Naive thymus-derived CD4-positive, alpha-beta T cell (primary cell): ENCODE results near the gene CD164L2. TPM values are rescaled to one million over a fixed set of nuclear protein-coding genes. Genes with fewer than 3 reads are reported as not detected.

Source experiments
- ATAC-seq: fragments of 150-1000 bp; cut with Tn5 transposase; 2 replicates; pipeline ENCODE4 v1.10.0; 2021; ENCODE audit warnings: mild to moderate bottlenecking, moderate library complexity
- CTCF ChIA-PET: fragments of 350-600 bp; sonication (Branson Sonifier 250); formaldehyde crosslinking; loops from one replicate; lab custom pipeline; 2021; ENCODE audit warnings: antibody characterized with exemption; lab: Charles Lee
- POLR2A ChIA-PET: fragments of 350-600 bp; sonication (Branson Sonifier 250); formaldehyde crosslinking; loops from one replicate; lab custom pipeline; 2021; ENCODE audit warnings: antibody characterized with exemption, inconsistent platforms; lab: Charles Lee
- DNase-seq, 9 donors: peaks; one replicate each; pipeline versions ENCODE4 v3.0.0 to v3.0.0-alpha.2; 2020 to 2022; ENCODE audit warnings: mixed read lengths in 1 of 9
- H3K27ac ChIP-seq: one replicate; pipeline ENCODE4 v1.7.0; 2013; ENCODE audit warnings: mild to moderate bottlenecking, low read depth, low read length, moderate library complexity
- H3K27me3 ChIP-seq, 2 donors: one replicate each; pipeline ENCODE4 v1.7.0; 2013; ENCODE audit warnings: low read length in 2 of 2, mild to moderate bottlenecking in 2 of 2, moderate library complexity in 2 of 2; ENCODE audit not compliant: control insufficient read depth in 2 of 2, insufficient read depth in 2 of 2
- H3K36me3 ChIP-seq, 3 experiments: 1 replicate in 2 of 3; 2 replicates in 1 of 3; pipeline ENCODE4 v1.7.0; 2013; ENCODE audit warnings: low read length in 3 of 3, mild to moderate bottlenecking in 3 of 3, moderate library complexity in 1 of 3; ENCODE audit not compliant: insufficient read depth in 3 of 3, control insufficient read depth in 2 of 3
- H3K4me1 ChIP-seq, 2 donors: one replicate each; pipeline ENCODE4 v1.7.0; 2013; ENCODE audit warnings: low read length in 2 of 2, mild to moderate bottlenecking in 2 of 2, moderate library complexity in 1 of 2; ENCODE audit not compliant: control insufficient read depth in 2 of 2, insufficient read depth in 2 of 2
- H3K4me3 ChIP-seq: 2 replicates; pipeline ENCODE4 v1.7.0; 2013; ENCODE audit warnings: mild to moderate bottlenecking, low read length
- H3K9me3 ChIP-seq, 3 experiments: 1 replicate in 2 of 3; 2 replicates in 1 of 3; pipeline ENCODE4 v1.7.0; 2013; ENCODE audit warnings: low read length in 3 of 3; ENCODE audit not compliant: control insufficient read depth in 2 of 3
- H3K27ac Mint-ChIP-seq, 9 donors: one replicate each; pipeline ENCODE4 v1.8.0; 2020 to 2022; ENCODE audit warnings: mixed read lengths in 9 of 9, mild to moderate bottlenecking in 8 of 9, moderate library complexity in 5 of 9, inconsistent platforms in 2 of 9
- H3K27me3 Mint-ChIP-seq, 5 donors: one replicate each; pipeline ENCODE4 v1.8.0; 2021 to 2022; ENCODE audit warnings: mixed read lengths in 5 of 5, mild to moderate bottlenecking in 1 of 5
- H3K36me3 Mint-ChIP-seq, 5 donors: one replicate each; pipeline ENCODE4 v1.8.0; 2020 to 2022; ENCODE audit warnings: mixed read lengths in 5 of 5, mild to moderate bottlenecking in 3 of 5, inconsistent platforms in 1 of 5
- H3K4me1 Mint-ChIP-seq, 7 donors: one replicate each; pipeline ENCODE4 v1.8.0; 2020 to 2022; ENCODE audit warnings: mixed read lengths in 7 of 7, mild to moderate bottlenecking in 3 of 7, inconsistent platforms in 1 of 7
- H3K4me3 Mint-ChIP-seq, 10 donors: one replicate each; pipeline ENCODE4 v1.8.0; 2020 to 2022; ENCODE audit warnings: mild to moderate bottlenecking in 10 of 10, mixed read lengths in 10 of 10, moderate library complexity in 6 of 10, inconsistent platforms in 2 of 10
- H3K9me3 Mint-ChIP-seq, 11 donors: one replicate each; pipeline ENCODE4 v1.8.0; 2020 to 2022; ENCODE audit warnings: mixed read lengths in 11 of 11, mild to moderate bottlenecking in 4 of 11, inconsistent platforms in 1 of 11, moderate library complexity in 1 of 11
- intact Hi-C, 2 donors: fragments of 100-400 bp; cut with micrococcal nuclease; formaldehyde crosslinking; loops; one replicate each; pipeline ENCODE4 v1.15.1; 2023
- polyA plus RNA-seq, 2 donors: library from polyadenylated mRNA; unstranded; fragments of 300-500 nt; fragmentation: Illumina TruSeq; gene quantifications; one replicate each; pipeline ENCODE4 v1.2.3, GENCODE V29; 2021
- total RNA-seq, 6 experiments: library from RNA in 5 of 6; stranded (reverse) in 5 of 6; gene quantifications; 1 replicate in 5 of 6; 2 replicates in 1 of 6; pipeline ENCODE4 v1.2.3 and lab custom pipeline; 2021 to 2026

The CD164L2 gene
- total and polyA plus RNA-seq, 7 experiments from 2014 or later: 0.24 TPM; not detected in 6

DNA sequence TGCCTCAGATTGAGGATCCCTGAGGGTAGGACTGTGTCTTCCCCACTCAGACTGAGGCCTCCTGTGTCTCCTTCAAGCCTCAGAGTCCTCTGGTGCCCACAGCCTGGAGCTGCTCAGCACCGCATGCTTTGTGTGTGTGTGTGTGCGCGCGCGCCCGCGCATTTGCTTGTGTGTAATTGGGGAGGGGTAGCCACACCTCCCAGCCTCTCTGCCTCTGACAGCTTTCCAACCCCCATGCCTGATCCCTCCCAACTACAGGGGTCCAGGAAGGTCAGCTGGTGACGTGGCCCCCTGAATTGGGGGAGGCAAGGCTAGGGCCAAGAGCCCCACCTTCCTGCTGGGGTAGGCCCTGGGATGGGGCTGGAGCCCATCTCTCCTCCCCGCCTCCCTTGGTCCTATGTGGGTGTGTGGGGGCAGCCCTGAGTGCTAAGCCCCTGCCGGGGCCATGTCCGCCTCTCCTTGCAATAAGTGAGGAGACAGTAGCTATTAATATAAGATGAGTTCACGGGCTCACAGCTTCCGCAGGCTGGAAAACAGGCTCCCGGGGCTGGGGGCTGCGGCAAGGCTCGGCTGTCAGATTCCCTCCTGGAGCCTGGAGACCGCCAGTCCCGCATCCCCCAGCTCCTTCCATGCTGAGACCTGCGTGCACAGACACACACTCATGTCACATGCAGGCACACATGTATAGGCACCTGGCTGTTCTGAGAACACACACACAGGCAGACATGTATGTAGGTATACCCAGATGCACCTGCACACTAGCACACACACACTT, 16.3 kb upstream of the CD164L2 start:
- H3K27ac ChIP-seq: no peak overlapping the region
- ChIA-PET CTCF (interaction anchor here (0.6 to 7.8 kb wide), 6 partner anchors 17 to 264 kb away, joined by 3 to 184 read pairs (median 4); no protein-coding TSS in a partner anchor), POLR2A (interaction anchor here (0.9 to 1.3 kb wide), 2 partner anchors 14 to 206 kb away, joined by 3 to 4 read pairs; no protein-coding TSS in a partner anchor)
- H3K27me3 ChIP-seq: no peaks in the 10 kb centered on the region
- intact Hi-C loops: loop anchor here (5.0 to 10.0 kb wide), 2 partner anchors 297 to 355 kb away; no protein-coding TSS in a partner anchor
- no peak for ATAC-seq
- H3K36me3 ChIP-seq: no peaks in the 10 kb centered on the region
- no peak for DNase-seq
- peak overlapping the region in 7 of 9 donors; percentile 9 to 81 (median 72) for H3K27ac Mint-ChIP-seq
- H3K9me3 Mint-ChIP-seq: no peaks in the 10 kb centered on the region
- H3K36me3 Mint-ChIP-seq: no peaks in the 10 kb centered on the region
- H3K4me1 ChIP-seq: peaks cover 0 to 23% of the 10 kb centered on the region in 2 donors
- no peak overlapping the region for H3K4me3 ChIP-seq
- peaks cover 10 to 47% (median 31%) of the 10 kb centered on the region in 7 donors for H3K4me1 Mint-ChIP-seq
- H3K9me3 ChIP-seq: no peaks in the 10 kb centered on the region
- H3K4me3 Mint-ChIP-seq: no peak overlapping the region
- no peaks in the 10 kb centered on the region for H3K27me3 Mint-ChIP-seq

DNA sequence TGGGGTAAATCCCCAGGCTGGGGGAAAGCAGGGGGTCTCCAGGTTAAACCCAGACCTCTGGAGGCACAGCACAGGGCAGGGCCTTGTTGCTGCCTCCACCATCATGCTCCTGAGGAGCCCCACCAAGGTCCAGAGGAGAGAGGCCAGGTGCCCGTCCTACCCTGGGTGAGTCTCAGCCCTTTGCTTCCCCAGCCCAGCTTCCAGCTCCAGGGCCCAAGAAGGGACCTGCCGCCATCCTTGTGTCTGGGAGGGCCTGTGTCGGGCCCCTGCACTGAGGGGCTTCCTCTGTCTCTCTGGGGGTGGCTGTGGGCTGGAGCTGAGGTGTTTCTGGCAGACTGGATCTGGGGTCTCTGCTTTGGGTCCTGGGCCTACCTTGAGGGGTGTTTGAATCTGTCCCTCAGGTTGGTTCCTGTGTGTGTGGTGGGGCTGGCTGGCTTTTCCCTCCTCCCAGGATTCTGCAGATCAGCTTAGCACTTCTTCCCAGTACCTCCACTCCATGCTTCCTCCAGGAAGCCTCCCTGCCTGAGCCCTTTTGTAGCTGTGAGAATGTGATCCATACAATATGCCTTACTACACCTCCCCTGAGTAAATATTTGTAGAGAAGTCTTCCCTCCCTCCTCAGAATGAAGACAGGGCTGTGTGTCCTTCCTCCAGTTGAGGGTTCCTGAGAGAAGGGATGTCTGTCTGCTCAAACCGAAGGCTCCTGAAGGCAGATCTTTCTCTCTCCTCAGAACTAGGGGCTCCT, 15.4 kb upstream of the CD164L2 start:
- no peaks in the 10 kb centered on the region for H3K9me3 ChIP-seq
- H3K4me1 Mint-ChIP-seq: peaks cover 3 to 41% (median 23%) of the 10 kb centered on the region in 7 donors
- H3K27ac ChIP-seq: no peak overlapping the region
- peak overlapping the region in 8 of 9 donors; percentile 25 to 81 (median 70) for H3K27ac Mint-ChIP-seq
- H3K27me3 Mint-ChIP-seq: no peaks in the 10 kb centered on the region
- no peaks in the 10 kb centered on the region for H3K36me3 Mint-ChIP-seq
- peaks cover 0 to 19% of the 10 kb centered on the region in 2 donors for H3K4me1 ChIP-seq
- ChIA-PET POLR2A (interaction anchor here (0.6 to 1.4 kb wide), 5 partner anchors 33 to 273 kb away, joined by 3 to 4 read pairs (median 3); no protein-coding TSS in a partner anchor), CTCF (interaction anchor here (1.1 to 7.8 kb wide), 5 partner anchors 18 to 264 kb away, joined by 3 to 184 read pairs (median 4); no protein-coding TSS in a partner anchor)
- no peak for ATAC-seq
- no peaks in the 10 kb centered on the region for H3K27me3 ChIP-seq
- H3K4me3 Mint-ChIP-seq: no peak overlapping the region
- intact Hi-C loops: loop anchor here (5.0 to 10.0 kb wide), 2 partner anchors 296 to 354 kb away; no protein-coding TSS in a partner anchor
- no peak for DNase-seq
- no peaks in the 10 kb centered on the region for H3K9me3 Mint-ChIP-seq
- no peak overlapping the region for H3K4me3 ChIP-seq
- no peaks in the 10 kb centered on the region for H3K36me3 ChIP-seq

DNA sequence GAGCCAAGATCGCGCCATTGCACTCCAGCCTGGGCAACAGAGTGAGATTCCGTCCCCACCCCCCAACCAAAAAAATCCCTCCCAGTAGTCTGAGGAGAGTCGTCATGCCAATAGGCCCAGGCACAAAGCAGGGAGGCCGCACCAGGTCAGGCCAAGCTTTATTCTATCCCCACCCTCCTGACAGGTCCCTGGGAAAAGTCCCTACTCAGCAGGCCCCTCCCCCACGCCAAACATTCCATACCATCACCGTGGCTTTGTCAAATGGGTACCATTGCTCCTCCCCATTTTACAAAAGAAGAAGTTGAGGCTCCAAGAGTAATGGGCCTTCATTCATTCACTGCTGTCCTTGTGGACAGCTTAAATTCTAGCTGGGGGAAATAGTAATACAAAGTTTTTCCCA, 14.6 kb upstream of the CD164L2 start:
- peak overlapping the region in 1 of 9 donors; percentile 24 for H3K27ac Mint-ChIP-seq
- CTCF ChIA-PET: interaction anchor here (0.6 to 7.8 kb wide), 7 partner anchors 56 to 298 kb away, joined by 3 to 184 read pairs (median 3); partner anchors contain the start of gene SYTL1
- H3K4me3 Mint-ChIP-seq: no peak overlapping the region
- peaks cover 3 to 34% (median 14%) of the 10 kb centered on the region in 7 donors for H3K4me1 Mint-ChIP-seq
- Histone ChIP-seq H3K27ac (no peak overlapping the region), H3K4me3 (no peak overlapping the region), H3K27me3 (no peaks in the 10 kb centered on the region), H3K9me3 (no peaks in the 10 kb centered on the region), H3K36me3 (no peaks in the 10 kb centered on the region), H3K4me1 (peaks cover 2 to 10% of the 10 kb centered on the region in 2 donors)
- DNase-seq (no peak), ATAC-seq (no peak)
- H3K9me3 Mint-ChIP-seq: no peaks in the 10 kb centered on the region
- POLR2A ChIA-PET: interaction anchor here (1.0 to 1.4 kb wide), 3 partner anchors 34 to 274 kb away, joined by 3 to 4 read pairs (median 3); no protein-coding TSS in a partner anchor
- no peaks in the 10 kb centered on the region for H3K36me3 Mint-ChIP-seq
- H3K27me3 Mint-ChIP-seq: no peaks in the 10 kb centered on the region
- intact Hi-C loops: loop anchor here (5.0 to 10.0 kb wide), 2 partner anchors 295 to 353 kb away; no protein-coding TSS in a partner anchor

DNA sequence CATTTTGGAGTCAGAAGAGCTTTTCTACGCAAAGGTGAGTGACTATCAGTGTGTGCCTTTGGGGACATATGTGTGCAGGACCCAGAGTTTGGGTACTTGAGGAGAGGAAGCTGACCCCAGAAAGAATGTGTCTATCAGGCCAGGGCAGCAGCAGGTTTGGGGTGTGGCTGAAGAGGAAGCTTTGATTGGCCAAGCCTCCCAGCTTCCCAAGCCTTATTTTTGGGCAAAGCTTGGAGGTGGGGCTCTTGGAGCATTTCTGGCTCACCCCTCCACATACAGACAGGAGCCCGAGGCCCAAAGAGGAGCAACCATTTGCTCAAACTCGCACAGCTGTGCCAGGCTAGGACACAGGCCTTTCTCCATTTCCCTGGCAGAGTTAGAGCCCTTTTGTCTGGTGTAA, 14.0 kb upstream of the CD164L2 start:
- no peak overlapping the region for H3K4me3 ChIP-seq
- intact Hi-C loops: loop anchor here (5.0 to 10.0 kb wide), 2 partner anchors 295 to 352 kb away; no protein-coding TSS in a partner anchor
- no peak for ATAC-seq
- H3K4me3 Mint-ChIP-seq: peak overlapping the region in 1 of 10 donors; percentile 32
- CTCF ChIA-PET: interaction anchor here (0.5 to 7.8 kb wide), 12 partner anchors 55 to 297 kb away, joined by 3 to 184 read pairs (median 3); partner anchors contain the start of gene SYTL1
- DNase-seq: no peak
- no peak overlapping the region for H3K27ac ChIP-seq
- peaks cover 0 to 1% (median 0%) of the 10 kb centered on the region in 5 donors for H3K27me3 Mint-ChIP-seq
- peaks cover 6 to 31% (median 11%) of the 10 kb centered on the region in 7 donors for H3K4me1 Mint-ChIP-seq
- H3K9me3 Mint-ChIP-seq: no peaks in the 10 kb centered on the region
- no peaks in the 10 kb centered on the region for H3K36me3 ChIP-seq
- POLR2A ChIA-PET: interaction anchor here (0.6 to 1.3 kb wide), 6 partner anchors 74 to 274 kb away, joined by 3 to 4 read pairs (median 3); no protein-coding TSS in a partner anchor
- no peaks in the 10 kb centered on the region for H3K36me3 Mint-ChIP-seq
- peaks cover 5 to 7% of the 10 kb centered on the region in 2 donors for H3K4me1 ChIP-seq
- peak overlapping the region in 2 of 9 donors; percentile 5 to 55 for H3K27ac Mint-ChIP-seq
- H3K27me3 ChIP-seq: no peaks in the 10 kb centered on the region
- H3K9me3 ChIP-seq: no peaks in the 10 kb centered on the region

DNA sequence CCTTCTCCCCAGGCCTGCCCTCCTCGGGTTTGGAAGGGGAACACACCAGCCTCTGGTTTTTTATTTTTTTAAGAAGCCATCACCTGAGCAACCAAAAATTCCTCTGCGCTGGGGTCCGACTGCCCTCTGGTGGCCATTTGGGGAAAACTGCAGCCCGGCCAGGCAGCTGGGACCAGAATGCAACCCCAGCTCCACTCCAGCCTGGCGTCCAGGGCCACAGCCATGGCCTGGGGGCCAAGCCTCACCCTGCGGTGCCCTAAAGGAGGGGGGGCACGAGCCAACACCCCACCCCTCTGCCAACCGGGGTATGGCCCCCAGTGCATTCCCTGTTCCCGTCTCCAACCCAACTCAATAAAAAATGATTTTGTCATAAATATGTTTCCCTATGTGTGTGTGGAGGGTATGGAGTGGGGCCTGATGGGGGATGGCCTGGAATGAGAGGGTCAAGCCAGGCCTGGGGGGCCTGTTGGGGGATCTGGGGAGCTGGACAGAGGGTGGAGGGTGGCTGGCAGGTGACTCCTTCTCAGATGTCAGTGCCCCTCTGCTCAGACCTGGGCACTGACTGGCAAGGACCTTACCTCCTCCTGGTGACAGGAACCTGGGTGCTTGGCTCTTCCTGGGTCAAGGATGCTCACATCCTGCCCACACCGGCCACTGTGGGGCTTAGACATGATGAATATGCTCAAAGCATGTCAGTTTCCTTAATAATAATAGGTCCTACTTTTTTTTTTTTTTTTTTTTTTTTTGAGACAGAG, 12.5 kb upstream of the CD164L2 start:
- peak overlapping the region in 7 of 9 donors; percentile 18 to 86 (median 78) for H3K27ac Mint-ChIP-seq
- peaks cover 12 to 30% (median 18%) of the 10 kb centered on the region in 7 donors for H3K4me1 Mint-ChIP-seq
- H3K4me1 ChIP-seq: peaks cover 9 to 18% of the 10 kb centered on the region in 2 donors
- no peaks in the 10 kb centered on the region for H3K9me3 ChIP-seq
- ChIA-PET CTCF (interaction anchor here (0.6 to 7.8 kb wide), 21 partner anchors 7 to 464 kb away, joined by 3 to 184 read pairs (median 4); no protein-coding TSS in a partner anchor), POLR2A (interaction anchor here (0.6 to 1.9 kb wide), 7 partner anchors 59 to 215 kb away, joined by 3 to 6 read pairs (median 3); partner anchors contain the start of gene AHDC1)
- peak overlapping the region in 2 of 10 donors; percentile 34 to 37 for H3K4me3 Mint-ChIP-seq
- no peaks in the 10 kb centered on the region for H3K9me3 Mint-ChIP-seq
- intact Hi-C loops: loop anchor here (1.0 to 10.0 kb wide), 9 partner anchors 38 to 351 kb away; no protein-coding TSS in a partner anchor
- H3K36me3 ChIP-seq: no peaks in the 10 kb centered on the region
- H3K27me3 Mint-ChIP-seq: peaks cover 0 to 6% (median 0%) of the 10 kb centered on the region in 5 donors
- no peaks in the 10 kb centered on the region for H3K27me3 ChIP-seq
- H3K36me3 Mint-ChIP-seq: no peaks in the 10 kb centered on the region
- H3K4me3 ChIP-seq: no peak overlapping the region
- ATAC-seq (peak; percentile 63), DNase-seq (peak; percentile 65 to 88 (median 83))
- H3K27ac ChIP-seq: no peak overlapping the region
